ENCODE results near the gene POLR2F.
A peak's percentile ranks its signal among the peaks of the same experiment; 100 is the strongest.

POLR2F gene
- total RNA-seq = 15.6 reads per million, percentile 41 among the genes with 10 or more reads in this experiment

DNA sequence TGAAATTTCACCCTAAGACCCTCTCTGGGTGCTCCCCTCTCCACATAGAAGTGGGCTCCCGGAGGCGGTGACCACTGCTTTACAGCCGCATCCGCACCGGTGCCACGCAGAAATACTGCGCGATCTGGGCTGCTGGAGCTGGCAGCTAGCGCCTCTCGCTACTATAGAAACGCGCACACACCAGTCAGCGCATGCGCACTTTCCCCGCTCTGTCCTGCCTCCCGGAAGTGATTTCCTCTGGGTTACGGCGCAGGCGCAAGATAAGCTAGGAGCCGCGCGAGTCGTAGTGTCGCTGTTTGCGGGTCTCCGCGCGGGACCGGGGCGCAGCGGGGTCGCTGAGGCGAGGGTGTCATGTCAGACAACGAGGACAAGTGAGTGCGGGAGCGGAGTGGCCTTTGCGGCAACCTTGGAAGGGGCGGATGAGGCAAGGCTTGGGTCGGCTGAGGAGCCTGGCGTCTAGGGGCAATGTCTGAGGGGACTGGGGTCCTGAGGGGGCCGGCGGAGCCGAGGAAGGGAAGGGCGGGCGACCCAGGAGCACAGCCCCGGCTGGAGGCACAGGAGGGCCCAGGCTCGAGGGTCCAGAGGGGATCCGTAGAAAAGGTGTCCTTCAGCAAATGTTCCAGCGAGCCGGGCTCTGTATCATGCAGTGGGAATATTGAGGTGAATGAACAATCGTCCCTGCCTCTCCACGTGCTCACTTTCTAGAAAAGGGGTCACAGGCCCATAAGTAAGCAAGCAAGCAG, at the start of gene POLR2F, which contains the start of gene C22orf23:
Gene POLR2F (plus strand): TSS at position 263 of the 743 bp plus-strand sequence. CDS start 89 bp downstream, at position 352.
Gene C22orf23 (minus strand): TSS at position 165 of the 743 bp plus-strand sequence. CDS start 452 bp downstream, outside the sequence.
- peak; percentile 98 for DNase-seq

DNA sequence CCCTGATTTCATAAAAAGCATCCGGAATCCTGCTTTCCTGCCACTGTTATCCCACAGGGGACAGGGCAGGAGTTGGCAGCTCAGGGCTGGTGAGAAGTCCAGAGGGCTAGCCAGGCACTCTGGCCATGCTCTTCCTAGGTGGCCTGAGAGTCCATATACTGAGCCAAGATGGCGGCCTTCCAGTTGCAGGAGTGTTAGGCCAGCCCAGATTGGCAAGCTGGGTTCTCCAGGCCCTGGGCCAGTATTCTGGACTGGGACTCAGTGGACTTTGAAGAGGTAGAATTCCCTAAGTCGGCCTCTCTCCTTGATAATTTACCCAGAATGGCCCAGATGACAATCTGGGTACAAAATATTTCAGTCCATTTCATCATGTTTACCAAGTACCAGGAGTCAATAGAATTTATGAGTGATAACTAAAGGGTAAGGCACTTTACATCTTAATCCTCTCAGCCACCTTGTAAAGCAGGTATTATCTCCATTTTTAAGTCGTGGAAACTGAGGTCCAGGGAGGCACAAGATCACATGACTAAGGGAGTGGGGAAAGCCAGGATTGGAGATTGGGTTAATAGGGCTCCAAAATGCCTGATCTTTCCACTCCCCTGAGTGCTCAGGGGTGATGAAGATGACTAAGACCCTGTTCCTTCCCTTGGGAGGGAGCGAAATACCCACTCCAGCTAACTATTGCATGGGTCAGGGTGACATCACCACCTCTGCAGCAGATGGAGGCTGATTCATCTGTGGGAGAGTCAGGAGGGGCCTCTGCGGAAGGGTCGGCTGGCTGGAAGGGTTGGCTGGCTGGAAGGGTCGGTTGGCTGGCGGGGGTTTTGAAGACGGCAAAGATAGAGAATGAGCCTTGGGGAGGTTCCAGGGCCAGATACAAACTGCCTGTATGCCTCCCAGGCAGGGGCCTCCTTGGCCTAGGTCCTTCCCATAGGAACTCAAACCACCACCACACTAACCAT, 48.6 kb upstream of the POLR2F start:
- no peak for DNase-seq

GRCh38 chr22:37905534-37906363, 47.8 kb upstream of the POLR2F start, which contains the start of gene MICALL1:
Gene MICALL1, plus strand, starts transcription at chr22:37906297. Its CDS starts 126 bp downstream, at chr22:37906423.
- DNase-seq = peak; percentile 45

- DNase-seq = peak; percentile 23
Measured at GRCh38 chr22:37906364-37907008, 47.0 kb upstream of the POLR2F start.

GRCh38 chr22:37907036-37907954, 46.2 kb upstream of the POLR2F start:
- DNase-seq = no peak

DNA sequence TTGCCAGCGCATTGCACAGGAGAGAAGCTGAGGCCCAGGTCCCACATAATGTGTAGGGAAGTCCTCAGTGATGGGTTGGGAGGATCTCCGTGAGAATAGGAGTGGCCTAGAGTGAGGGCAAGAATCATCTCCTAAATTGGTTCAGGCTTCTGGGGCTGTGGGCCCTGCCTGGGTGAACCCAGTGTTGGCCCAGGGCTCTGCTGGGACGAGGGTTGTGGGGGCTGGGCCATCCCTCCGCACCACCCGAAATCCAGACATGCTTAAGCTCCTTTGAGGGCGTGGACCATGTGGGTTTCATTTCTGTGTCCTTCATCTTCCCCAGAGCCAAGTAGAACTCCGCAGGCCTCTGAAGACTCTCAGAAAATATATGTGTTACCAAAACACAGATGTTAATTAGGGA, 43.7 kb upstream of the POLR2F start:
- no peak for DNase-seq

DNA sequence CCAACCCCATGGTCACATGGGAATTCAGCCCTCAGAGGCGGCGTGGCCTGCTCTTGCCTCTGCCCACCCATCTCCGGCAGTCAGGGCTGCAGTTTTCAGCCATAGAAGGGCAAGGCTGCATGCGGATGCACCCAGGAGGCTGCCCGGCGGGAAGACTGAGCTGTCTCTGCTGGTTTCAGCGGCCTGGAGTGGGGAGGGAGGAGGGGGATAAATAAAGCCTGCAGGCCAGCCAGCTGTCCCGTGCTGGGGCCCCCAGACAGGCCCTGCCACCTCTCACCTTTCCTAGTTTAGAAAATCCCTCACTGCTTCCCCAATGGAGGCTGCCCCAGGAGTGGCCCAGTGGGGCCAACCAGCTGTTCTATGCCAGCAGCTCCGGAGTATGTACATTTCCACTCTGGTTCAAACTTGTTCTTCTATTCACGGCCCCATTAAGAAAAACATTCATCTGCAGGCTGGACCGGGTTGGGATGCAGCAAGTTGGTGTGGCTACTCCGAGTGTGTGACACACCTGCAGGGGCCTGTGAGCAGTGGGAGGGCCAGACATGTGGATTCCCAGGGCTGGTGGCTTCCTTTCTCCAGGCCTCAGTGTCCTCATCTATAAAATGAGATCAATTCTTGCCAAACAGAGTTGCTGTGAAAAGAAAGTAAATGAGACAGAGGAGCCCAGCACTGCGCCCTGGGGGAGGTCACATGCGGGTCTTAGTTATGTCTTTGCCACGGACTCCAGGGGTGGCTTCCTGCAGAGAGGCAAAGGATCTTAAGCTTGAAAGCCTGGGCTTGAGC, 42.4 kb upstream of the POLR2F start:
- no peak for DNase-seq

DNA sequence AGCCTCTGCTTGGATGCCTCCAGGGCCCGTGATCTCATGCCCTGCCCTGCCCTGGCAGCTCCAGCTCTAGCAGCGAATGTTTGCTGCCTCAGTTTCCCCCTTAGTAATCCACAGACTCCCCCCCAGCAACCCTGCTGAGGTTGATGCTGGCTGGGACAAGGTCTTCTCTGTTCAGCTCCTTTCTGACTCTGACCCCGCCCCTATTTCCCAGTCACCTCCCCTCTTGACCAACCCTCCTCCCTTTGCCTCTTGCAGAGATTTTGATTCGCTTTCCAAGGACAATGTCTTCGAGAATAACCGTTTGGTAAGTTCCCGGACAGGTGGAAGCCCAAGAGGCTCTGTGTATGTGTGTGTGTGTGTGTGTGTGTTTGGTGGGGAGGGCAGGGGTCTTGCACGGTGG, 41.8 kb upstream of the POLR2F start:
- no peak for DNase-seq

- DNase-seq = no peak
Measured at GRCh38 chr22:37912171-37912570, 41.3 kb upstream of the POLR2F start.

- DNase-seq = no peak
Measured at GRCh38 chr22:37913233-37913721, 40.2 kb upstream of the POLR2F start.

- no peak for DNase-seq
Measured at GRCh38 chr22:37916311-37916710, 37.2 kb upstream of the POLR2F start.

DNA sequence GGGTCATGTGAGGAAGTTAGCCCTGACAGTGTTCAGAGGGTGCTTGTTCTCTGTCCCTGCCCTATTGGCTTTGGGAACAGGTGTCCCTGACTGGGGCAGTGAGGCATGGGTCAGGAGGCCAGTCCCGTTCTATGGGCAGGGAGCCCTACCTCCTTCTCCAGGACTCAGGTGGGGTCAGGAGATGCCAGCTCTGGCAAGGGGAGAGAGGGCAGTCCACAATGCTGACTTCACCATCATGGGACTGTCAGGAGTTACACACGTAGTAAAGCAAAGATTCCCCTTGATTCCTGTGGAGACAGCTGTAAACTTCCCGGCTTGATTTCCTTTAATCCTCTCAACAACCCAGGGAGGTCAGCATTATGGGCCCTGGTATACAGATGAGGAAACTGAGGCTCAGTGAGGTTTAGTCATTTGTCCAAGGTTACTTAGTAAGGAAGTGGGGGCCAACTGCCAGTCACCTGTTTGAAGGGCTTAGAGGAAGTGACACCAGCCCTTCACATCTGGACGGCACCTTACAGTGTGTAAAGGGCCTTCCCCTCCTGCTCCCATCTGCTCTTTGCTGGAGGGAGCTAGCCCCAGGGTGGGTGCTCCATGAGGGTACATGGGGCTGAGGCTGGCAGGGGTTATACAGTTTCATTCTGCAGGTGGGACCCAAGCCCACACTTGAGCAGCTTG, 35.5 kb upstream of the POLR2F start:
- no peak for DNase-seq

GRCh38 chr22:37918580-37919270, 34.8 kb upstream of the POLR2F start:
- DNase-seq = no peak

DNA sequence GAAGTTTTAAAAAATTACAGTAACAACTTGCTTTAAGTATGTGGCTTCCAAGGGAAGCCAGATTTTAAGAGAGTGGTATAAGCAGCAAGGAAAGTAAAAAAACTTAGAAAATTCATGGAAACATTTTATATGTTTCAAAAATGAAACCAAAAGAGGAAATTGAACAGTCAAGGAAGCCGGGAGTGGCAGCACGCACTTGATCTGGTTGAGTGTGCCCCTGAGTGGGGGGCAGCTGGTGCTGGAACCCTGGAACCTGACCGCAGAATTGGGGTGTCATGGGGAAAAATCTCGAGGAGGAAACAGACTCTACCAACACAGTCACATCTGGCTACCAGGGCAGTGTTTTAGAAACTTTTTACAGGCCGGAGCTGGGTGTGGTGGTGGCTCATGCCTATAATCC, 33.4 kb upstream of the POLR2F start:
- DNase-seq = no peak

DNA sequence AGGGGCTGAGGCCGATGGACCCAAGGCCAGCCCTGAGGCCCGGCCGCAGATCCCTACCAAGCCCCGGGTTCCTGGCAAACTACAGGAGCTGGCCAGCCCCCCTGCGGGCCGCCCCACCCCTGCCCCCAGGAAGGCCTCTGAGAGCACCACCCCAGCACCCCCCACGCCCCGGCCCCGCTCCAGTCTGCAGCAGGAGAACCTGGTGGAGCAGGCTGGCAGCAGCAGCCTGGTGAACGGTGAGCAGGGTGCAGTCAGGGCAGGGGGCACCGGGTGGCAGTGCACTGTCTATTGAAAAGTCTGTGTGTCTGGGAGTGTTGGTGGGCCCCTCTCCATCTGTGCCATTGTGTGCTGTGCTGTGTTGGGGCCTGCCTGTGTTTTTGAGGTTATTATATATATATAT, 31.3 kb upstream of the POLR2F start:
- DNase-seq = no peak

- DNase-seq = no peak
Measured at GRCh38 chr22:37923927-37924326, 29.6 kb upstream of the POLR2F start.

DNA sequence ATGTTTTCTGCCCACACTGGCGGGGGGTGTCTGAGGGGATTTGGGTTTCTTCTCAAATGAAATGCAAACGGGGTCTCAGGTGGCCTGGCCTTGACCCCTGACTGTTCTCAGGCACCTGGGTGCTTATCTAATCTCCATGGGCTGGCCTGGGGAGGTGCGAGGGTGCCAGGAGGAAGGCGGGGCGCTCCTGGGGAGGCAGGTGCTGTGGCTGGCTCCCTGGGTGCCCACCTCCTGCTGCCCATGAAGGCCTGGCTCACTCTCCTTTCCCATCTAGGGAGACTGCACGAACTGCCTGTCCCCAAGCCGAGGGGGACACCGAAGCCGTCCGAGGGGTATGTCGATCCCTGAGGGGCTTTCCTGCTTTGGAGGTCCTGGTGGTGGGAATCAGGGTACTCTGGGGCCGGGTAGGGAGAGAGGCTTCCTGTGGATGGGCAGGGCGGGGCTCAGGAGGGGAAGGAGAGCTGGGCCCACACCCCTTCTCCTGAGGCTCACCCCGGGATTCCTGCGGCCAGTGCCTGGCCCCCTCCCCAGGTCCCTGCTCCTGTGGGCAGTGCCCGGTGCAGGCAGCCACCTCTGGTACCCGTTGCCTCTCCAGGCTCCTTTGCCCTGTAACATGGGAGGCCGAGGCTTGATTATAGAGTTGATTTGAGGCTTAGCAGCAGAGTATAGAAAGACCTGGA, 29.0 kb upstream of the POLR2F start:
- no peak for DNase-seq

- no peak for DNase-seq
Measured at GRCh38 chr22:37925330-37925729, 28.2 kb upstream of the POLR2F start.

Measured in effector CD4-positive, alpha-beta T cell (primary cell).